Heart left ventricle (tissue), 13 donors: ENCODE measurements around the gene CREG1.

Experiments
- POLR2A ChIP-seq, 2 donors: fragments of 450-650 bp; IDR thresholded peaks; one replicate each; pipeline ENCODE4 v1.6.1; 2017; ENCODE audit warnings: antibody characterized with exemption in 2 of 2, mild to moderate bottlenecking in 2 of 2, moderate library complexity in 2 of 2
- TF ChIP-seq, protein P1 (sequence below), 12 donors: fragments of 200-600 bp; sonication (generic) in 4 of 12; IDR thresholded peaks; one replicate each; pipeline versions ENCODE4 v1.5.0 to v1.8.0; 2018 to 2022; ENCODE audit warnings: antibody characterized with exemption in 12 of 12, mild to moderate bottlenecking in 5 of 12
- donor health status: ischemic (EF 13 %, LVEDD 7.1; RV severe dilation, severe dysfunction).
- donor health status: DM: no; HTN: yes; CAD: no.
- donor health status: DM: no; HTN: no; CAD: no.
- donor health status: ischemic (EF 25% LVEDD 6.9; RV normal size, moderate dysfunction).
- donor health status: ischemic (EF 25% LVEDD 5.7; RV mildly dilated, moderate dysfunction).
- donor health status: ischemic (EF 35%, LVEDD 5.7; RV mildly dilated, moderate dysfunction).
- donor health status: nonischemic (EF 11% LVEDD 7.7; RV severe dilation, severe dysfunction).
- donor health status: DM: yes; HTN: yes; CAD: no.
- donor health status: PGD.
- donor health status: ischemic (EF 29% LVEDD 5.4; RV normal size, mild dysfunction).
- donor health status: nonischemic (EF 23%, LVEDD 6.1; RV moderate dilation, normal function).

- TF ChIP-seq, protein P1, sequence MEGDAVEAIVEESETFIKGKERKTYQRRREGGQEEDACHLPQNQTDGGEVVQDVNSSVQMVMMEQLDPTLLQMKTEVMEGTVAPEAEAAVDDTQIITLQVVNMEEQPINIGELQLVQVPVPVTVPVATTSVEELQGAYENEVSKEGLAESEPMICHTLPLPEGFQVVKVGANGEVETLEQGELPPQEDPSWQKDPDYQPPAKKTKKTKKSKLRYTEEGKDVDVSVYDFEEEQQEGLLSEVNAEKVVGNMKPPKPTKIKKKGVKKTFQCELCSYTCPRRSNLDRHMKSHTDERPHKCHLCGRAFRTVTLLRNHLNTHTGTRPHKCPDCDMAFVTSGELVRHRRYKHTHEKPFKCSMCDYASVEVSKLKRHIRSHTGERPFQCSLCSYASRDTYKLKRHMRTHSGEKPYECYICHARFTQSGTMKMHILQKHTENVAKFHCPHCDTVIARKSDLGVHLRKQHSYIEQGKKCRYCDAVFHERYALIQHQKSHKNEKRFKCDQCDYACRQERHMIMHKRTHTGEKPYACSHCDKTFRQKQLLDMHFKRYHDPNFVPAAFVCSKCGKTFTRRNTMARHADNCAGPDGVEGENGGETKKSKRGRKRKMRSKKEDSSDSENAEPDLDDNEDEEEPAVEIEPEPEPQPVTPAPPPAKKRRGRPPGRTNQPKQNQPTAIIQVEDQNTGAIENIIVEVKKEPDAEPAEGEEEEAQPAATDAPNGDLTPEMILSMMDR (IDR thresholded peaks at IDR 0.05): no peak
- no peak for TF ChIP-seq POLR2A (IDR thresholded peaks at IDR 0.05)
Measured at GRCh38 chr1:167503626-167504466, 49.7 kb downstream of the CREG1 start.
